Mesodermal cell (in vitro differentiated cells): ENCODE results near the gene CBFA2T3.

Experiments used
- H3K27ac ChIP-seq: 2 replicates; pipeline ENCODE4 v1.7.0; 2013; ENCODE audit warnings: mild to moderate bottlenecking, low read depth, low read length, moderate library complexity; ENCODE audit not compliant: severe bottlenecking
- H3K36me3 ChIP-seq: 2 replicates; pipeline ENCODE4 v1.7.1; 2013; ENCODE audit warnings: mild to moderate bottlenecking, low read length, moderate library complexity; ENCODE audit not compliant: control insufficient read depth, insufficient read depth
- H3K4me1 ChIP-seq: one replicate; pipeline ENCODE4 v1.7.1; 2013; ENCODE audit warnings: mild to moderate bottlenecking, low read length; ENCODE audit not compliant: insufficient read depth, control insufficient read depth, poor library complexity, severe bottlenecking
- H3K4me3 ChIP-seq: 2 replicates; pipeline ENCODE4 v1.7.0; 2013; ENCODE audit warnings: low read length, control low read depth, mild to moderate bottlenecking; ENCODE audit not compliant: insufficient read depth, poor library complexity, severe bottlenecking; ENCODE audit errors: extremely low read depth
- H3K9me3 ChIP-seq: 2 replicates; pipeline ENCODE4 v1.7.1; 2013; ENCODE audit warnings: mild to moderate bottlenecking, low read length, moderate library complexity; ENCODE audit not compliant: control insufficient read depth
- WGBS, 2 experiments: methylation state at CpG; one replicate each; pipeline ENCODE4 v1.1.5; 2013; ENCODE audit warnings: missing lambda C conversion rate in 2 of 2; ENCODE audit not compliant: insufficient coverage in 2 of 2; 5-methylcytosine and 5-hydroxymethylcytosine counted together

Gene CBFA2T3

GRCh38 chr16:88979353-88980015 is 2.5 kb upstream of the CBFA2T3 start:
- H3K4me3 ChIP-seq: no peak overlapping the region
- WGBS, 2 experiments: 80 to 96% methylated on average over 1 to 2 of the region's 3 CpGs
- no peaks in the 10 kb centered on the region for H3K36me3 ChIP-seq
- no peak overlapping the region for H3K27ac ChIP-seq
- no peaks in the 10 kb centered on the region for H3K9me3 ChIP-seq
- no peaks in the 10 kb centered on the region for H3K4me1 ChIP-seq

- 92 to 93% methylated on average over 15 to 16 of the region's 21 CpGs for WGBS, 2 experiments
- no peaks in the 10 kb centered on the region for H3K9me3 ChIP-seq
- no peak overlapping the region for H3K4me3 ChIP-seq
- no peaks in the 10 kb centered on the region for H3K4me1 ChIP-seq
- no peak overlapping the region for H3K27ac ChIP-seq
- no peaks in the 10 kb centered on the region for H3K36me3 ChIP-seq
Observed at GRCh38 chr16:88978608-88979346, 1.8 kb upstream of the CBFA2T3 start.

GRCh38 chr16:88977812-88978607 is 1.0 kb upstream of the CBFA2T3 start:
- Histone ChIP-seq H3K4me3 (no peak overlapping the region), H3K9me3 (no peaks in the 10 kb centered on the region)
- 90% methylated on average over 24 to 25 of the region's 27 CpGs for WGBS, 2 experiments

GRCh38 chr16:88976366-88977017 is 515 bp downstream of the CBFA2T3 start:
- H3K9me3 ChIP-seq: no peaks in the 10 kb centered on the region
- WGBS, 2 experiments: 75 to 93% methylated on average over 7 to 15 of the region's 23 CpGs
- H3K27ac ChIP-seq: no peak overlapping the region
- no peaks in the 10 kb centered on the region for H3K4me1 ChIP-seq
- H3K4me3 ChIP-seq: no peak overlapping the region
- H3K36me3 ChIP-seq: no peaks in the 10 kb centered on the region

More at GRCh38 chr16:88977812-88978607, 1.0 kb upstream of the CBFA2T3 start:
- Histone ChIP-seq H3K4me1 (no peaks in the 10 kb centered on the region), H3K36me3 (no peaks in the 10 kb centered on the region), H3K27ac (no peak overlapping the region)

- H3K4me1 ChIP-seq: no peaks in the 10 kb centered on the region
- H3K27ac ChIP-seq: no peak overlapping the region
- H3K36me3 ChIP-seq: no peaks in the 10 kb centered on the region
- H3K4me3 ChIP-seq: no peak overlapping the region
- no peaks in the 10 kb centered on the region for H3K9me3 ChIP-seq
- WGBS, 2 experiments: 82 to 89% methylated on average over 23 to 25 of the region's 25 CpGs
Observed at GRCh38 chr16:88975511-88976061, 1.4 kb downstream of the CBFA2T3 start.

GRCh38 chr16:88974916-88975215 is 2.1 kb downstream of the CBFA2T3 start:
- Histone ChIP-seq H3K4me1 (no peaks in the 10 kb centered on the region), H3K27ac (no peak overlapping the region), H3K4me3 (no peak overlapping the region), H3K9me3 (no peaks in the 10 kb centered on the region), H3K36me3 (no peaks in the 10 kb centered on the region)
- 88 to 94% methylated on average over 3 of the region's 3 CpGs for WGBS, 2 experiments

- no peaks in the 10 kb centered on the region for H3K9me3 ChIP-seq
- H3K4me3 ChIP-seq: no peak overlapping the region
- H3K36me3 ChIP-seq: no peaks in the 10 kb centered on the region
- no peaks in the 10 kb centered on the region for H3K4me1 ChIP-seq
- WGBS, 2 experiments: 88 to 94% methylated on average over 24 of the region's 27 CpGs
- H3K27ac ChIP-seq: no peak overlapping the region
Observed at GRCh38 chr16:88974080-88974915, 2.7 kb downstream of the CBFA2T3 start.

GRCh38 chr16:88973415-88974050 is 3.5 kb downstream of the CBFA2T3 start:
- Histone ChIP-seq H3K9me3 (no peaks in the 10 kb centered on the region), H3K27ac (no peak overlapping the region), H3K4me1 (no peaks in the 10 kb centered on the region), H3K36me3 (no peaks in the 10 kb centered on the region), H3K4me3 (no peak overlapping the region)
- 93 to 95% methylated on average over 15 to 16 of the region's 19 CpGs for WGBS, 2 experiments

- H3K27ac ChIP-seq: no peak overlapping the region
- H3K4me1 ChIP-seq: no peaks in the 10 kb centered on the region
- no peak overlapping the region for H3K4me3 ChIP-seq
- no peaks in the 10 kb centered on the region for H3K9me3 ChIP-seq
- H3K36me3 ChIP-seq: no peaks in the 10 kb centered on the region
- 65 to 75% methylated on average over 8 to 13 of the region's 15 CpGs for WGBS, 2 experiments
Observed at GRCh38 chr16:88973007-88973410, 4.0 kb downstream of the CBFA2T3 start.
